Measurements from ENCODE around the gene ETV3L. TPM values are rescaled to one million over a fixed set of nuclear protein-coding genes. Genes with fewer than 3 reads are reported as not detected.

ETV3L gene
- total RNA-seq, 1 donor from 2014 or later = not detected

DNA sequence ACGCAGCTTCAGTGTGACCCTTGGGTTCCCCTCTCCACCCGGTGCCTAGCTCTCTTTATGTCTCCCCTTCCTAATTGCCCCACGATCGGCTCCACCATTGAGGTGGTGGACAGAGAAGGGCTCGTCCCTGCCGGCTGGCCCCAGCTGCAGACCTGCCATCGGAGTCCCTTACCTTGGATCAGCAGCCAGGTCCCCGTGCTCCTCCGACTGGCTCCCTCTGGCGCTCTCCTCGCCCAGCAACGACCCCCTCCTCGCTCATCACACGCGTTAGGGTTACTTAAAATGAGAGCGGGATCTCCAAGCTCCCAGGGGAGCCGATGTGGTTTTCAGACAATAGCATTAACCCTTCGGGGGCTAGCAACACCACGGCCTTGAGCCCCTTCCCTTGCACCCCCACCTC lies 8.1 kb upstream of the ETV3L start:
- H3K36me3 ChIP-seq (ENCODE audit: control insufficient read depth, insufficient read depth, low read length) = no peaks in the 10 kb centered on the region
- TF ChIP-seq CTCF (IDR thresholded peaks at IDR 0.05; ENCODE audit: insufficient read depth, low read length, poor library complexity, severe bottlenecking) = no peak
- H3K4me3 ChIP-seq (ENCODE audit: low read depth, low read length) = no peak overlapping the region
- peaks cover 49% of the 10 kb centered on the region for H3K27me3 ChIP-seq (ENCODE audit: control insufficient read depth, insufficient read depth, low read length)
- no peak for DNase-seq (ENCODE audit: low read depth)

DNA sequence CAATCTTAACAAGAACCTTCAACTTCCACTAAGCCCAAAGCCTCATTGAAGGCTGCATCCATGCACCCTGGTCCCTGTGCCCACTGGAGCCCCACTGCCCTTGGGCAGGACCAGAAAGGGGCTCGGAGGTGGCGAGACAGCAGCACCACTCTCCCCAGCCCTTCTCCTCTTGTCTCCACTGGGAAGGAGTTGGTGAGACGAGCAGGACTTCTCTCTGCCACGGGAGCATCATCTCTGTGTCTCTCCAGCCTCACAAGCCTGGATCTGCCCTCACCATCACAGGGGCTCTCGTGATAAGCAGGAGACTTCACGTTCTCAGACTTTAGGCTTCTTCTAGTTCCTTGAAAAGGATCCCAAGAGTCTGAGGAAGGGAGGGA lies 7.2 kb upstream of the ETV3L start:
- Histone ChIP-seq H3K27me3 (ENCODE audit: control insufficient read depth, insufficient read depth, low read length) (peaks cover 43% of the 10 kb centered on the region), H3K36me3 (ENCODE audit: control insufficient read depth, insufficient read depth, low read length) (no peaks in the 10 kb centered on the region), H3K4me3 (ENCODE audit: low read depth, low read length) (no peak overlapping the region)
- TF ChIP-seq CTCF (IDR thresholded peaks at IDR 0.05; ENCODE audit: insufficient read depth, low read length, poor library complexity, severe bottlenecking) = no peak
- no peak for DNase-seq (ENCODE audit: low read depth)

DNA sequence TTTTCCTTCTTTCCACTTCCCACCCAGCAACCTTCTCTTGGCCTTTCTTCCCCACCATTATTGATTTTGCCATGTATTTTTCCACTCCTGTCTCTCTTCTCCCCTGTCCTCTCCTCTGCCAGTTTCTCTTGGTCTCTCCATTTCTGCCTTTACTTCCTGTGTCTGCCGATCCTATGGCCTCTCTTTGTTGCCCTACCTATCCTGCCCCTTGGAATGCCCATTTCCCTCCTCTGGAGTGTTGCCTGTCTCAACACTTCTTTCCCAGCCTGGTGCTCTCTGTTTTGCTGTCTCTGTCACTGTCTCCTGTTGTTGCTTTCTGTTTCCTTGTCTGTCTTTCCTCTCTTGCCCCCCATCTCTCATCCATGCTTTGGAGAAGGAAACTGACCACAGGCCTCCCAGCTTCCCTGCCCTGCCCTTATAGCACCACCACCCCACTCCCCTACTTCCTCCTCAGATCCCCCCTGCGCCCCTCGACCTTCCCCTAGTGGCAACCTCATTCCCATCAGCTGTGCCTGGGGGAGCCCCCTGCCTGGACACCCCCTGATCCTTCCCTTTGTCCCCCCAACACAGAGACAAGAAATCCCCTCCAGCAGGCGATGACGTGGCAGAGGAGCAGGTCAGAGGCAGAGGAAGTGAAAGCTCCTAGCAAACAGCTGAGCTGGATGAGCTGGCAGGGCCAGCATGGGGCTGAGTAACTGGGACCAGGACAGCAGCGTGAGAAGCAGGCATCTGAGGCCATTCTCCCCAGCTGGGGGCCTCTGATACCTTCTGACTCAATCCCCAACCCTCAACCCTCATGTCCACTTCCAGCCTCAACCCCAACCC lies 6.6 kb upstream of the ETV3L start:
- DNase-seq (ENCODE audit: low read depth) = peak; percentile 26
- TF ChIP-seq CTCF (IDR thresholded peaks at IDR 0.05; ENCODE audit: insufficient read depth, low read length, poor library complexity, severe bottlenecking) = no peak
- H3K4me3 ChIP-seq (ENCODE audit: low read depth, low read length) = no peak overlapping the region
- H3K36me3 ChIP-seq (ENCODE audit: control insufficient read depth, insufficient read depth, low read length) = no peaks in the 10 kb centered on the region
- peaks cover 37% of the 10 kb centered on the region for H3K27me3 ChIP-seq (ENCODE audit: control insufficient read depth, insufficient read depth, low read length)

- DNase-seq (ENCODE audit: low read depth) = no peak
- TF ChIP-seq CTCF (IDR thresholded peaks at IDR 0.05; ENCODE audit: insufficient read depth, low read length, poor library complexity, severe bottlenecking) = no peak
- H3K27me3 ChIP-seq (ENCODE audit: control insufficient read depth, insufficient read depth, low read length) = peaks cover 35% of the 10 kb centered on the region
- no peak overlapping the region for H3K4me3 ChIP-seq (ENCODE audit: low read depth, low read length)
- no peaks in the 10 kb centered on the region for H3K36me3 ChIP-seq (ENCODE audit: control insufficient read depth, insufficient read depth, low read length)
Observed at GRCh38 chr1:157105298-157105987, 5.8 kb upstream of the ETV3L start.

DNA sequence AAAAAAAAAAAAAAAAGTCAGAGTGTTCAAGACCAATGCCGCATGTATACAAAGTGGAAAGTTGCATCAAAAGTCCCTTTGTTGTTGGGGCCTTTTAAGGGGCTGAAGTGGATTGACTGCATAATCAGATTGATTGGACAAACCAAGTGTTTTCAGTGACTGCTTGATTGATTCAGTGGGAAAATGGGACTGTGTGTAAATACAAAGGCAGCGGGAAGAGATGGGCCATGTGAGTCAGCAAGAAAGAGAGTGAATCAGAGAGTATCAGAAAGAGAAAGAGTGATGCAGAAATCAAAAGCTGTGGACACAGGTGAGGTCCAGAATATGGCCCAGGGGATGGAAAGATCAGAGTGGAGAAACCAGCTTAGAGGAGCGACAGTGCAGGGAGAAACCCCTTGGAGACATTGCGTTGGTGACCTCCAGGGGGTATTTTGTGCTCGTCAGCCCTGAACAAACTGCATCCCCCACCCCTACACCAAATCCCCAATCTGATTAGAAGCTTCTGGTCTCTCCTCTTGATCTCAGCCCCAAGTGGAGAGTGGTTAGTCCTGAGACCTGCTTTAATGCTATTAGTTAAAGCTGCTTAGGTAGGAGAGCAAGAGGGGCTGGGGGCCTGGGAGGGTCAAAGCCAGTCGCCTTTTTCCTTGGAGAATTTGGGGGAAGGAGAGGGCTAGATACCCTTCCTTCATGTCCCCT lies 5.1 kb upstream of the ETV3L start:
- DNase-seq (ENCODE audit: low read depth) = no peak

More for the DNA sequence above, 5.1 kb upstream of the ETV3L start:
- Histone ChIP-seq H3K4me3 (ENCODE audit: low read depth, low read length) (no peak overlapping the region), H3K36me3 (ENCODE audit: control insufficient read depth, insufficient read depth, low read length) (no peaks in the 10 kb centered on the region), H3K27me3 (ENCODE audit: control insufficient read depth, insufficient read depth, low read length) (peaks cover 35% of the 10 kb centered on the region)
- TF ChIP-seq CTCF (IDR thresholded peaks at IDR 0.05; ENCODE audit: insufficient read depth, low read length, poor library complexity, severe bottlenecking) = no peak
